ENCODE measurements around the gene NANP. TPM values are rescaled to one million over a fixed set of nuclear protein-coding genes. Genes with fewer than 3 reads are reported as not detected.
"Not testable (repeated sequence)": the region's sequence is repeated elsewhere in the genome, so short reads cannot be mapped to it uniquely, and the experiment has no call there.

Gene NANP
- 6.8 TPM for polyA plus RNA-seq (2013, experiment 1 of 4)
- 7.9 TPM for polyA plus RNA-seq (2013, experiment 2 of 4)
- 5.5 TPM for polyA plus RNA-seq (2013, experiment 3 of 4)
- polyA plus RNA-seq (2013, experiment 4 of 4), result 5.2 TPM

- H3K27ac ChIP-seq (ENCODE audit: insufficient read depth, low read depth, low read length, poor library complexity, severe bottlenecking), result peak within 1 kb of the TSS; percentile 45
- H3K4me3 ChIP-seq (ENCODE audit: insufficient read depth, low read depth, low read length), result peak within 1 kb of the TSS; percentile 60
- no peaks in the 10 kb centered on the region for H3K36me3 ChIP-seq (ENCODE audit: control insufficient read depth, insufficient read depth, low read length)
- peaks cover 5% of the 10 kb centered on the region for H3K4me1 ChIP-seq (ENCODE audit: control insufficient read depth, insufficient read depth, low read length)
- WGBS, 2 experiments, result 1 to 2% methylated on average over 81 of the region's 81 CpGs
- no peaks in the 10 kb centered on the region for H3K9me3 ChIP-seq (ENCODE audit: control insufficient read depth, low read length)
- peaks cover 21% of the 10 kb centered on the region for H3K27me3 ChIP-seq (ENCODE audit: control insufficient read depth, insufficient read depth, low read length, poor library complexity, severe bottlenecking)
These were observed at the start of gene NANP for GRCh38 chr20:25623736-25624499. TSS of gene NANP (minus strand) at chr20:25624014. CDS start at chr20:25623948, 66 bp downstream.

GRCh38 chr20:25672659-25673235 lies 48.9 kb upstream of the NANP start:
- H3K4me3 ChIP-seq (ENCODE audit: insufficient read depth, low read depth, low read length), result no peak overlapping the region
- H3K4me1 ChIP-seq (ENCODE audit: control insufficient read depth, insufficient read depth, low read length), result no peaks in the 10 kb centered on the region
- no peaks in the 10 kb centered on the region for H3K27me3 ChIP-seq (ENCODE audit: control insufficient read depth, insufficient read depth, low read length, poor library complexity, severe bottlenecking)
- no peak overlapping the region for H3K27ac ChIP-seq (ENCODE audit: insufficient read depth, low read depth, low read length, poor library complexity, severe bottlenecking)
- no peaks in the 10 kb centered on the region for H3K9me3 ChIP-seq (ENCODE audit: control insufficient read depth, low read length)
- WGBS, 2 experiments, result 95 to 99% methylated on average over 4 of the region's 4 CpGs
- H3K36me3 ChIP-seq (ENCODE audit: control insufficient read depth, insufficient read depth, low read length), result peaks cover 36% of the 10 kb centered on the region

GRCh38 chr20:25669826-25670422 lies 46.1 kb upstream of the NANP start:
- Histone ChIP-seq H3K36me3 (ENCODE audit: control insufficient read depth, insufficient read depth, low read length) (peaks cover 14% of the 10 kb centered on the region), H3K27me3 (ENCODE audit: control insufficient read depth, insufficient read depth, low read length, poor library complexity, severe bottlenecking) (no peaks in the 10 kb centered on the region), H3K4me3 (ENCODE audit: insufficient read depth, low read depth, low read length) (no peak overlapping the region), H3K4me1 (ENCODE audit: control insufficient read depth, insufficient read depth, low read length) (no peaks in the 10 kb centered on the region), H3K9me3 (ENCODE audit: control insufficient read depth, low read length) (no peaks in the 10 kb centered on the region), H3K27ac (ENCODE audit: insufficient read depth, low read depth, low read length, poor library complexity, severe bottlenecking) (no peak overlapping the region)
- 88 to 91% methylated on average over 5 to 7 of the region's 7 CpGs for WGBS, 2 experiments

- H3K27me3 ChIP-seq (ENCODE audit: control insufficient read depth, insufficient read depth, low read length, poor library complexity, severe bottlenecking), result no peaks in the 10 kb centered on the region
- H3K4me3 ChIP-seq (ENCODE audit: insufficient read depth, low read depth, low read length), result no peak overlapping the region
These were observed 44.6 kb upstream of the NANP start for GRCh38 chr20:25668446-25668845.

GRCh38 chr20:25659999-25660398 lies 36.2 kb upstream of the NANP start:
- Histone ChIP-seq H3K4me1 (ENCODE audit: control insufficient read depth, insufficient read depth, low read length) (no peaks in the 10 kb centered on the region), H3K27me3 (ENCODE audit: control insufficient read depth, insufficient read depth, low read length, poor library complexity, severe bottlenecking) (no peaks in the 10 kb centered on the region)

More at GRCh38 chr20:25668446-25668845, 44.6 kb upstream of the NANP start:
- Histone ChIP-seq H3K9me3 (ENCODE audit: control insufficient read depth, low read length) (no peaks in the 10 kb centered on the region), H3K4me1 (ENCODE audit: control insufficient read depth, insufficient read depth, low read length) (no peaks in the 10 kb centered on the region), H3K36me3 (ENCODE audit: control insufficient read depth, insufficient read depth, low read length) (no peaks in the 10 kb centered on the region), H3K27ac (ENCODE audit: insufficient read depth, low read depth, low read length, poor library complexity, severe bottlenecking) (no peak overlapping the region)
- WGBS, 2 experiments, result 91 to 92% methylated on average over 4 of the region's 4 CpGs

GRCh38 chr20:25654487-25654886 lies 30.7 kb upstream of the NANP start:
- Histone ChIP-seq H3K27ac (ENCODE audit: insufficient read depth, low read depth, low read length, poor library complexity, severe bottlenecking) (no peak overlapping the region), H3K27me3 (ENCODE audit: control insufficient read depth, insufficient read depth, low read length, poor library complexity, severe bottlenecking) (no peaks in the 10 kb centered on the region)

More at GRCh38 chr20:25659999-25660398, 36.2 kb upstream of the NANP start:
- Histone ChIP-seq H3K9me3 (ENCODE audit: control insufficient read depth, low read length) (no peaks in the 10 kb centered on the region), H3K4me3 (ENCODE audit: insufficient read depth, low read depth, low read length) (no peak overlapping the region), H3K36me3 (ENCODE audit: control insufficient read depth, insufficient read depth, low read length) (no peaks in the 10 kb centered on the region), H3K27ac (ENCODE audit: insufficient read depth, low read depth, low read length, poor library complexity, severe bottlenecking) (no peak overlapping the region)

GRCh38 chr20:25652866-25653265 lies 29.1 kb upstream of the NANP start:
- H3K4me1 ChIP-seq (ENCODE audit: control insufficient read depth, insufficient read depth, low read length); H3K27me3 ChIP-seq (ENCODE audit: control insufficient read depth, insufficient read depth, low read length, poor library complexity, severe bottlenecking); H3K27ac ChIP-seq (ENCODE audit: insufficient read depth, low read depth, low read length, poor library complexity, severe bottlenecking); H3K9me3 ChIP-seq (ENCODE audit: control insufficient read depth, low read length); H3K36me3 ChIP-seq (ENCODE audit: control insufficient read depth, insufficient read depth, low read length); H3K4me3 ChIP-seq (ENCODE audit: insufficient read depth, low read depth, low read length): not testable (repeated sequence)
- WGBS, 2 experiments, result 92 to 94% methylated on average over 4 of the region's 4 CpGs

More at GRCh38 chr20:25654487-25654886, 30.7 kb upstream of the NANP start:
- no peaks in the 10 kb centered on the region for H3K9me3 ChIP-seq (ENCODE audit: control insufficient read depth, low read length)
- no peaks in the 10 kb centered on the region for H3K36me3 ChIP-seq (ENCODE audit: control insufficient read depth, insufficient read depth, low read length)
- no peaks in the 10 kb centered on the region for H3K4me1 ChIP-seq (ENCODE audit: control insufficient read depth, insufficient read depth, low read length)
- no peak overlapping the region for H3K4me3 ChIP-seq (ENCODE audit: insufficient read depth, low read depth, low read length)

- Histone ChIP-seq H3K4me3 (ENCODE audit: insufficient read depth, low read depth, low read length) (no peak overlapping the region), H3K9me3 (ENCODE audit: control insufficient read depth, low read length) (no peaks in the 10 kb centered on the region), H3K36me3 (ENCODE audit: control insufficient read depth, insufficient read depth, low read length) (no peaks in the 10 kb centered on the region), H3K27ac (ENCODE audit: insufficient read depth, low read depth, low read length, poor library complexity, severe bottlenecking) (no peak overlapping the region), H3K4me1 (ENCODE audit: control insufficient read depth, insufficient read depth, low read length) (no peaks in the 10 kb centered on the region), H3K27me3 (ENCODE audit: control insufficient read depth, insufficient read depth, low read length, poor library complexity, severe bottlenecking) (no peaks in the 10 kb centered on the region)
- 82 to 98% methylated on average over 2 of the region's 3 CpGs for WGBS, 2 experiments
These were observed 21.0 kb upstream of the NANP start for GRCh38 chr20:25644814-25645213.

- Histone ChIP-seq H3K4me3 (ENCODE audit: insufficient read depth, low read depth, low read length) (no peak overlapping the region), H3K4me1 (ENCODE audit: control insufficient read depth, insufficient read depth, low read length) (no peaks in the 10 kb centered on the region), H3K27ac (ENCODE audit: insufficient read depth, low read depth, low read length, poor library complexity, severe bottlenecking) (no peak overlapping the region), H3K27me3 (ENCODE audit: control insufficient read depth, insufficient read depth, low read length, poor library complexity, severe bottlenecking) (no peaks in the 10 kb centered on the region), H3K9me3 (ENCODE audit: control insufficient read depth, low read length) (no peaks in the 10 kb centered on the region), H3K36me3 (ENCODE audit: control insufficient read depth, insufficient read depth, low read length) (no peaks in the 10 kb centered on the region)
These were observed 19.9 kb upstream of the NANP start for GRCh38 chr20:25643716-25644115.

GRCh38 chr20:25637247-25637646 lies 13.4 kb upstream of the NANP start:
- H3K27me3 ChIP-seq (ENCODE audit: control insufficient read depth, insufficient read depth, low read length, poor library complexity, severe bottlenecking), result no peaks in the 10 kb centered on the region
- H3K9me3 ChIP-seq (ENCODE audit: control insufficient read depth, low read length), result no peaks in the 10 kb centered on the region
- peaks cover 7% of the 10 kb centered on the region for H3K36me3 ChIP-seq (ENCODE audit: control insufficient read depth, insufficient read depth, low read length)
- 95 to 98% methylated on average over 2 of the region's 2 CpGs for WGBS, 2 experiments
- no peaks in the 10 kb centered on the region for H3K4me1 ChIP-seq (ENCODE audit: control insufficient read depth, insufficient read depth, low read length)
- no peak overlapping the region for H3K4me3 ChIP-seq (ENCODE audit: insufficient read depth, low read depth, low read length)
- no peak overlapping the region for H3K27ac ChIP-seq (ENCODE audit: insufficient read depth, low read depth, low read length, poor library complexity, severe bottlenecking)

Measured in ectodermal cell (in vitro differentiated cells).